ENCODE results near the gene TMEM233. TPM values are rescaled to one million over a fixed set of nuclear protein-coding genes. Genes with fewer than 3 reads are reported as not detected.

Gene TMEM233
- total RNA-seq, 1 experiment from 2014 or later: not detected

DNA sequence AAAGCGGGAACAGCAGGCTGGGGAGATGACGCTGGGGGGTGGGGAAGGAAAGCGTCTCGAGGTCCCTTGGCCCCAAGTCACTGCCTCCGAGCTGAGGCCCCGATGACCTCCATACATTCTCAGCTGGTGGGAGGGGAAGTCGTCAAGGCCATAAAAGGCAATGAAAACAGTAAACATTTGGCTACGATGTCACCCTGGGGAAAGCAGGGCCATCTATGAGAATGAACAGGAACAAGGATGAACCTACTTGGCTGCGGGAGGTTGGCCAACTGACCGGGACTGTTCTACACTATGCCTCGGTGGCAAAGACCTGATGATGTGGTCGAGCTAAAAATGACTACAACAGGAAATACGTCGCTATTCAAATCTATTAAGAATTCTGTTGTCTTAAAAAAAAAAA is 93.8 kb downstream of the TMEM233 start:
- no peaks in the 10 kb centered on the region for H3K9me3 Mint-ChIP-seq (ENCODE audit: low read depth, unreplicated experiment)
- H3K36me3 Mint-ChIP-seq (ENCODE audit: insufficient read depth, unreplicated experiment): peaks cover 40% of the 10 kb centered on the region
- no peak overlapping the region for H3K27ac Mint-ChIP-seq (ENCODE audit: unreplicated experiment)
- peaks cover 45% of the 10 kb centered on the region for H3K4me1 Mint-ChIP-seq (ENCODE audit: low read depth, unreplicated experiment)
- intact Hi-C loops (cut with micrococcal nuclease; ENCODE audit: unreplicated experiment): no loop called here
- H3K27me3 Mint-ChIP-seq (ENCODE audit: unreplicated experiment): no peaks in the 10 kb centered on the region
- no peak overlapping the region for H3K4me3 Mint-ChIP-seq (ENCODE audit: low read depth, unreplicated experiment)
- DNase-seq: no peak
- TF ChIP-seq, protein P1, sequence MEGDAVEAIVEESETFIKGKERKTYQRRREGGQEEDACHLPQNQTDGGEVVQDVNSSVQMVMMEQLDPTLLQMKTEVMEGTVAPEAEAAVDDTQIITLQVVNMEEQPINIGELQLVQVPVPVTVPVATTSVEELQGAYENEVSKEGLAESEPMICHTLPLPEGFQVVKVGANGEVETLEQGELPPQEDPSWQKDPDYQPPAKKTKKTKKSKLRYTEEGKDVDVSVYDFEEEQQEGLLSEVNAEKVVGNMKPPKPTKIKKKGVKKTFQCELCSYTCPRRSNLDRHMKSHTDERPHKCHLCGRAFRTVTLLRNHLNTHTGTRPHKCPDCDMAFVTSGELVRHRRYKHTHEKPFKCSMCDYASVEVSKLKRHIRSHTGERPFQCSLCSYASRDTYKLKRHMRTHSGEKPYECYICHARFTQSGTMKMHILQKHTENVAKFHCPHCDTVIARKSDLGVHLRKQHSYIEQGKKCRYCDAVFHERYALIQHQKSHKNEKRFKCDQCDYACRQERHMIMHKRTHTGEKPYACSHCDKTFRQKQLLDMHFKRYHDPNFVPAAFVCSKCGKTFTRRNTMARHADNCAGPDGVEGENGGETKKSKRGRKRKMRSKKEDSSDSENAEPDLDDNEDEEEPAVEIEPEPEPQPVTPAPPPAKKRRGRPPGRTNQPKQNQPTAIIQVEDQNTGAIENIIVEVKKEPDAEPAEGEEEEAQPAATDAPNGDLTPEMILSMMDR (IDR thresholded peaks at IDR 0.05; ENCODE audit: unreplicated experiment): no peak
- no TSS peak for BruUV-seq (replicated peaks)
- CTCF ChIA-PET: interaction anchor here (0.7 kb wide), 1 partner anchor 17 kb away, joined by 3 read pairs; no protein-coding TSS in a partner anchor

DNA sequence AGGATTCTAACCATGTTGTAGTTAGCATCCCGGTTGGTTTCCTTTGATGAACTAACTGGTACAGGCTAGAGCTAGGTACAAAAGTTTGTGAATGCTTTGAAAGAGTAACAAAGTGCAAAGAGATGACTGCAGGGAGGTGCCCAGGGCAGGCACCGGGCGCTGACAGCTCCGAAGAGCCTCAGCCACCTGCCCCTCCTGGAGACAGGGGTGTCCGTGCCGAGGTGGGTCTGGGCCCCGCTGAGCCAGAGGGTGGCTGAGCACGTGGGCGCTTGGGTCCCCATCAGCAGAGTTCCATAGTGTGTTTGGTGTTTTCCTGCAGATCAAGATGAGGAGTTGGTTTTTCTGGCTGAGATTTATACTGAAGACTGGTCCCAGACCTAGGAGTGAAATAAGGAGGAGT is 94.3 kb downstream of the TMEM233 start:
- CTCF ChIA-PET: interaction anchor here (0.7 kb wide), 1 partner anchor 17 kb away, joined by 3 read pairs; no protein-coding TSS in a partner anchor
- intact Hi-C loops (cut with micrococcal nuclease; ENCODE audit: unreplicated experiment): no loop called here
- no peaks in the 10 kb centered on the region for H3K27me3 Mint-ChIP-seq (ENCODE audit: unreplicated experiment)
- H3K9me3 Mint-ChIP-seq (ENCODE audit: low read depth, unreplicated experiment): no peaks in the 10 kb centered on the region
- peak overlapping the region; percentile 21 for H3K27ac Mint-ChIP-seq (ENCODE audit: unreplicated experiment)
- peaks cover 45% of the 10 kb centered on the region for H3K4me1 Mint-ChIP-seq (ENCODE audit: low read depth, unreplicated experiment)
- TF ChIP-seq, protein P1 (IDR thresholded peaks at IDR 0.05; ENCODE audit: unreplicated experiment): no peak
- BruUV-seq (replicated peaks): no TSS peak
- peaks cover 40% of the 10 kb centered on the region for H3K36me3 Mint-ChIP-seq (ENCODE audit: insufficient read depth, unreplicated experiment)
- H3K4me3 Mint-ChIP-seq (ENCODE audit: low read depth, unreplicated experiment): no peak overlapping the region
- DNase-seq: no peak

DNA sequence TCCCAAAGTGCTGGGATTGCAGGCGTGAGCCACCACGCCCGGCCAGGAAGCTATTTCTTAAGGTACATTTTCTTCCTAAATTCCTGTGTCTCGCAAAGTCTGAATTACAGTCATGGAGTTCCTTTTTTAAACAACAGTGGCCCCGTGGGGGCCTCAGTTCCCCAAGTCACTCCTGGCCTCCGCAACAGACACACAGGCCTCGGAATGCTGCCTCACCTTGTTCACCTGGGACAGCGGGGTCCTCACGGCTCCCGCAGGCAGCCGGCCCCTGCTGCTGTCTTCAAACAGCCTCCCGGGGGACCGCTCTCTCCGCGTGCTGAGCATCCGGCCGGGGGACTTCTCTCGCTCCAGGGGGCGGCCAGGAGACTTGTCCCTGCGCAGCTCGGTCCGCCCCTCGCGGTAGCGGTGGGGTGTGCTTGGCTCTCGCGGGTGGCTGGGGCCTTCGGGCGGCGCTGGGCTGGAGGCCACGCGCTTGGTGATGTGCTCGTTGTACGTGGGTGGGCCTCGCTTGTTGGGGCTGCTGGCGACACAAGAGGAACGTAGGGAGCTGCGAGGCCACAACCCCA is 96.4 kb downstream of the TMEM233 start:
- Mint-ChIP-seq H3K27me3 (ENCODE audit: unreplicated experiment) (no peaks in the 10 kb centered on the region), H3K27ac (ENCODE audit: unreplicated experiment) (no peak overlapping the region), H3K4me1 (ENCODE audit: low read depth, unreplicated experiment) (peaks cover 41% of the 10 kb centered on the region), H3K9me3 (ENCODE audit: low read depth, unreplicated experiment) (no peaks in the 10 kb centered on the region), H3K4me3 (ENCODE audit: low read depth, unreplicated experiment) (no peak overlapping the region), H3K36me3 (ENCODE audit: insufficient read depth, unreplicated experiment) (peaks cover 28% of the 10 kb centered on the region)
- DNase-seq: no peak
- BruUV-seq (replicated peaks): no TSS peak
- CTCF ChIA-PET: no interaction called here
- intact Hi-C loops (cut with micrococcal nuclease; ENCODE audit: unreplicated experiment): no loop called here
- TF ChIP-seq, protein P1 (IDR thresholded peaks at IDR 0.05; ENCODE audit: unreplicated experiment): no peak

DNA sequence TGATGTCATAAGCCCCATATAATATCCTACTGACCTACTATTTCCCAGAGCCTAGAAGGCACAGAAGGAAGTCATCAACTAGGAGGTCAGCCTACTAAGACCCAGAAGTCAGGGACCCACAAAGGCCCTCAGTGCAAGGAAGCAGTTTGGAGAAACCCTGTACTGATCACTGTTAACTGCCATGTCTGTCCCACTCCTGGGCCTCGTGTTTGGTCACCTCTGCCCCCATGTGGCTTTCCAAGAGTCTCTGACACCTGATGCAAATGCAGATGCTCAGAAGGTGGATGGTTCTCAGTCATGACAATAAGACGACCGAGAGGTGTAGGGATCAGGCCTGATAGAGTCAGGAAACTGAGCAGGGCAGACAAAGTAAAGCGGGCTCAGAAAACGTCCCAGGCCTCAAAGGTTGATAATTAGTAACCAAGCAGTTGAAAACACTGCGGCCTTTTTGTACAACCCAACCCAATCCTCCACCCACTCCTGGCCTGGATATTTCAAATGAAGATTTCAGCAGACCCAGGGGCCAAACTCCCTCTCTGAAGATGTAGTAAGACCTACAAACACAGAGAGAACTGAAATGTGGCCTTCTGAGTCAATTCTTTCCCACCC is 97.7 kb downstream of the TMEM233 start:
- Mint-ChIP-seq H3K4me3 (ENCODE audit: low read depth, unreplicated experiment) (no peak overlapping the region), H3K4me1 (ENCODE audit: low read depth, unreplicated experiment) (peaks cover 28% of the 10 kb centered on the region), H3K27me3 (ENCODE audit: unreplicated experiment) (no peaks in the 10 kb centered on the region), H3K27ac (ENCODE audit: unreplicated experiment) (no peak overlapping the region), H3K36me3 (ENCODE audit: insufficient read depth, unreplicated experiment) (peaks cover 20% of the 10 kb centered on the region), H3K9me3 (ENCODE audit: low read depth, unreplicated experiment) (no peaks in the 10 kb centered on the region)
- no peak for DNase-seq
- CTCF ChIA-PET: interaction anchor here (0.7 kb wide), 1 partner anchor 176 kb away, joined by 6 read pairs; no protein-coding TSS in a partner anchor
- no TSS peak for BruUV-seq (replicated peaks)
- intact Hi-C loops (cut with micrococcal nuclease; ENCODE audit: unreplicated experiment): no loop called here
- TF ChIP-seq, protein P1 (IDR thresholded peaks at IDR 0.05; ENCODE audit: unreplicated experiment): no peak
